Adrenal gland (tissue), 12 donors: ENCODE data around the gene SLC16A11. TPM values are rescaled to one million over a fixed set of nuclear protein-coding genes. Genes with fewer than 3 reads are reported as not detected.

Source experiments
- DNase-seq, 7 donors: peaks; one replicate each; pipeline ENCODE4 v3.0.0-alpha.2; 2019 to 2020
- H3K27ac ChIP-seq, 5 donors: fragments of 200-600 bp; sonication (generic) in 4 of 5; 1 replicate in 3 of 5; 2 replicates in 2 of 5; pipeline versions ENCODE4 v1.5.1 to v1.8.0; 2016 to 2020; ENCODE audit warnings: mild to moderate bottlenecking in 1 of 5
- H3K27me3 ChIP-seq: fragments of 200-600 bp; 2 replicates; pipeline ENCODE4 v1.8.0; 2021
- H3K36me3 ChIP-seq, 2 donors: fragments of 200-600 bp; replicated peaks in 1 of 2; 1 replicate in 1 of 2; 2 replicates in 1 of 2; pipeline versions ENCODE4 v1.5.1 to v1.8.0; 2018 to 2022
- H3K4me1 ChIP-seq, 2 donors: fragments of 200-600 bp; replicated peaks in 1 of 2; 1 replicate in 1 of 2; 2 replicates in 1 of 2; pipeline versions ENCODE4 v1.5.1 to v1.8.0; 2018 to 2021
- H3K4me3 ChIP-seq, 4 donors: fragments of 200-600 bp; sonication (generic) in 3 of 4; one replicate each; pipeline ENCODE4 v1.5.1; 2016 to 2018
- H3K9me3 ChIP-seq, 3 donors: fragments of 200-600 bp; sonication (generic) in 1 of 3; replicated peaks in 1 of 3; 1 replicate in 2 of 3; 2 replicates in 1 of 3; pipeline versions ENCODE4 v1.5.1 to v1.8.0; 2016 to 2021
- POLR2A ChIP-seq, 2 donors: fragments of 450-650 bp; IDR thresholded peaks; one replicate each; pipeline ENCODE4 v1.6.1; 2017; ENCODE audit warnings: antibody characterized with exemption in 2 of 2, mild to moderate bottlenecking in 2 of 2, moderate library complexity in 1 of 2
- WGBS, 4 donors: extraction: QIAGEN DNeasy Blood & Tissue Kit in 2 of 4; methylation state at CpG; one replicate each; pipeline versions ENCODE4 v1.1.5 to v1.1.7; 2013 to 2017; 5-methylcytosine and 5-hydroxymethylcytosine counted together
- intact Hi-C, 2 donors: fragments of 100-400 bp; cut with DNase I; formaldehyde crosslinking; loops; one replicate each; pipeline versions ENCODE4 v1.14.1 to v1.15.0; 2022 to 2023
- polyA plus RNA-seq, 3 donors: library from polyadenylated mRNA; stranded (reverse); fragments of 200-250 nt in 2 of 3; fragments of 350-450 nt in 1 of 3; fragmentation: Illumina TruSeq in 1 of 3; extraction: RNeasy Lipid Tissue Mini Kit (QIAGEN cat#74804) in 1 of 3; gene quantifications; one replicate each; pipeline ENCODE4 v1.2.3, GENCODE V29; 2013 to 2014
- total RNA-seq, 9 donors: library from RNA; depleted of rRNA in 4 of 9; stranded (reverse); fragments of >200 nt in 4 of 9; fragments of 120-200 nt in 1 of 9; fragmentation: NEBNext Ultra II Directional in 1 of 9; extraction: Animal tissue kit (Norgen Biotek cat#: 25700) in 1 of 9; gene quantifications; one replicate each; pipeline versions ENCODE4 v1.1.0 to v1.2.4, GENCODE V29; 2013 to 2023
- TF ChIP-seq, protein P1 (sequence below), 6 experiments: fragments of 450-650 bp in 4 of 6; fragments of 200-600 bp in 2 of 6; sonication (generic) in 1 of 6; IDR thresholded peaks; 1 replicate in 5 of 6; 2 replicates in 1 of 6; pipeline versions ENCODE4 v1.5.1 to v1.8.0; 2016 to 2021; ENCODE audit warnings: antibody characterized with exemption in 6 of 6, mild to moderate bottlenecking in 2 of 6, moderate library complexity in 1 of 6
- donor health status: healthy with polysubstance abuse.
- donor health status: Bipolar disorder and iron deficiency.
- donor health status: DM: yes; HTN: yes; CAD: no.
- donor health status: DM: no; HTN: no; CAD: no.
- donor health status: DM: no; HTN: no; CAD: no.
- donor health status: DM: yes; HTN: yes; CAD: no.

The SLC16A11 gene
- total and polyA plus RNA-seq, 12 donors = 0.18 to 3.0 (median 0.69) TPM; not detected in 3

DNA sequence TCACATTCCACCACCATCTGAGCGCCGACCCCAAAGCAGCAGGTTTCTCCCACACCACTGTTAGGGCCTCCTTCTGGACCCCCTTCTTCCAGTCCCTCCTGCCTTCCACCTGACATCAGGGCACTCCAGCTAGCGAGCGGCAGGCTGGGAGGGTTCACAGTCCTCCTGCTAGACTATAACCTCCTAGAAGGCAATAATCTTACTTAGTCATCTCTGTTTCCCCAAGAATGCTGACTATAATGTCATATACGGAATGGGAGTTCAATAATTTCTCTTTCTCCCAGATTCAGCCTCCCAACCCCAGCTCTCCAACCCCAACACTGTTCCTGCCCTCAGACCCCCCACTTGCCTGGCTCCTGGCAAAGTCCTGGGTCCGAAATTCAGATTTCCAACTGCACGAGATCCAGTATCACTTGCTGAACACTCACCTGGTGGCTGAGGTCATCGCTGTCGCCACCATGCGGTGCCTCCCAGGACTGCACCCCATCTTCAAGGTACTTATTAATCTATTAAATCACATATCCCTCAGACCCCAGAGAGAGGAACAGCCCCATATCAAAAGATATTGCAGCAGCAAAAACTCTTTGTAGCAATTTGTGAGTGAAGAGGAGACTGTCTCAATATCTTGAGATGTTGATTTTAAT, 42.5 kb downstream of the SLC16A11 start:
- peak in 2 of 7 donors; percentile 45 to 67 for DNase-seq
- Histone ChIP-seq H3K36me3 (peaks cover 0 to 38% of the 10 kb centered on the region in 2 donors), H3K4me3 (no peak overlapping the region), H3K27me3 (no peaks in the 10 kb centered on the region), H3K4me1 (no peaks in the 10 kb centered on the region), H3K9me3 (no peaks in the 10 kb centered on the region), H3K27ac (no peak overlapping the region)
- intact Hi-C loops = loop anchor here (10.0 kb wide), 1 partner anchor 337 kb away; no protein-coding TSS in a partner anchor
- TF ChIP-seq POLR2A (IDR thresholded peaks at IDR 0.05) = no peak
- TF ChIP-seq, protein P1, sequence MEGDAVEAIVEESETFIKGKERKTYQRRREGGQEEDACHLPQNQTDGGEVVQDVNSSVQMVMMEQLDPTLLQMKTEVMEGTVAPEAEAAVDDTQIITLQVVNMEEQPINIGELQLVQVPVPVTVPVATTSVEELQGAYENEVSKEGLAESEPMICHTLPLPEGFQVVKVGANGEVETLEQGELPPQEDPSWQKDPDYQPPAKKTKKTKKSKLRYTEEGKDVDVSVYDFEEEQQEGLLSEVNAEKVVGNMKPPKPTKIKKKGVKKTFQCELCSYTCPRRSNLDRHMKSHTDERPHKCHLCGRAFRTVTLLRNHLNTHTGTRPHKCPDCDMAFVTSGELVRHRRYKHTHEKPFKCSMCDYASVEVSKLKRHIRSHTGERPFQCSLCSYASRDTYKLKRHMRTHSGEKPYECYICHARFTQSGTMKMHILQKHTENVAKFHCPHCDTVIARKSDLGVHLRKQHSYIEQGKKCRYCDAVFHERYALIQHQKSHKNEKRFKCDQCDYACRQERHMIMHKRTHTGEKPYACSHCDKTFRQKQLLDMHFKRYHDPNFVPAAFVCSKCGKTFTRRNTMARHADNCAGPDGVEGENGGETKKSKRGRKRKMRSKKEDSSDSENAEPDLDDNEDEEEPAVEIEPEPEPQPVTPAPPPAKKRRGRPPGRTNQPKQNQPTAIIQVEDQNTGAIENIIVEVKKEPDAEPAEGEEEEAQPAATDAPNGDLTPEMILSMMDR (IDR thresholded peaks at IDR 0.05) = peak in 5 of 6 experiments; percentile 26 to 41 (median 37)
- 69 to 76% (median 74%) methylated on average over 10 of the region's 10 CpGs for WGBS, 4 donors

DNA sequence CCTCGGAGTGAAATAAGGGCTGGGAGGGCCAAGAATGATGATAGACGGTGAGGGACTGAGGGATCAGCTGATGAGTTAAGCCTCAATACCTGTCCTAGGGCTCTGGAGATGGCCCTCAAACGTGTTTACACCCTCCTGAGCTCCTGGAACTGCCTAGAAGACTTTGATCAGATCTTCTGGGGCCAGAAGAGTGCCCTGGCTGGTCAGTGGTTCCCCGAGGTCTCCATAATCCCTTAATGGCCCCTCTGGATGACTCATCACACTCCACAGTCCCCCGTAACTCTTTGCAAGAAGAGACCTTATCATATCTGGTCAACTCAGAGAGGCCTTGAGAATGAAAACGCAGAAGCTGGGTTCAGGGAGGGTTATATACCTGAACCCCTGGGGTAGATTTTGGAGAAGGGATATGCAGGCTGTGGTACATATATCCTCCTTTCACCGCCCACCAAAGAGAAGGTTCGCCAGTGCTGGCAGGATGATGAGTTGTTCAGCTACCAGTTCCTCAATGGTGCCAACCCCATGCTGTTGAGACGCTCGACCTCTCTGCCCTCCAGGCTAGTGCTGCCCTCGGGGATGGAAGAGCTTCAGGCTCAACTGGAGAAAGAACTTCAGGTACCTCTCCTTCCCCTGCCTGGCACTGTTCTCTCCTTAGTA, 44.9 kb downstream of the SLC16A11 start:
- no peaks in the 10 kb centered on the region for H3K9me3 ChIP-seq
- WGBS, 4 donors = 77 to 89% (median 84%) methylated on average over 10 to 11 of the region's 11 CpGs

DNA sequence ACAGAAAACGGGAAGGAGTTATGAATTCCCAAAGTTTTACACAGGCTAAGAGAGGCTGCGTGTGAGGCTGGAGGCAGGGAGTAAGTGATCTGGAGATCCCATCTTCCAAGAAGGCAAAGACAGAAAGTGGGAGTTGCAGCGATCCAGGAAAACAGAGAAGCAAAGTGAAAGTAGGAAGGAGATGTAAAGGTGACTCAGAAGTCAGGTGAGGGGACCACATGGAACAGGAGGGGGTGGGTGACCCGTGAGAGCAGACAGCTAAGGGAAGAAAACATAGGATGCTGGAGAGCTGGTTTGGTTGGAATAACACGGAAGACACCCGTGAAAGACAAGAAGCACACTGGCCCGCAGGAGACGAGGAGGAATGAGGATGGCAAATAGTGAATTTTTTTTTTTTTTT, 46.7 kb downstream of the SLC16A11 start:
- no peak for DNase-seq
- intact Hi-C loops = no loop called here
- peaks cover 0 to 27% of the 10 kb centered on the region in 2 donors for H3K36me3 ChIP-seq
- no peak overlapping the region for H3K27ac ChIP-seq
- TF ChIP-seq POLR2A (IDR thresholded peaks at IDR 0.05) = no peak
- TF ChIP-seq, protein P1 (IDR thresholded peaks at IDR 0.05) = no peak
- WGBS, 4 donors = 82 to 96% (median 91%) methylated on average over 8 of the region's 8 CpGs
- no peak overlapping the region for H3K4me3 ChIP-seq
- no peaks in the 10 kb centered on the region for H3K27me3 ChIP-seq
- peaks cover 0 to 8% of the 10 kb centered on the region in 2 donors for H3K4me1 ChIP-seq
- no peaks in the 10 kb centered on the region for H3K9me3 ChIP-seq

More for the DNA sequence above, 44.9 kb downstream of the SLC16A11 start:
- Histone ChIP-seq H3K36me3 (peaks cover 0 to 38% of the 10 kb centered on the region in 2 donors), H3K27ac (no peak overlapping the region), H3K27me3 (no peaks in the 10 kb centered on the region), H3K4me3 (no peak overlapping the region), H3K4me1 (peaks cover 0 to 8% of the 10 kb centered on the region in 2 donors)
- no peak for TF ChIP-seq POLR2A (IDR thresholded peaks at IDR 0.05)
- TF ChIP-seq, protein P1 (IDR thresholded peaks at IDR 0.05) = no peak
- no peak for DNase-seq
- intact Hi-C loops = no loop called here

DNA sequence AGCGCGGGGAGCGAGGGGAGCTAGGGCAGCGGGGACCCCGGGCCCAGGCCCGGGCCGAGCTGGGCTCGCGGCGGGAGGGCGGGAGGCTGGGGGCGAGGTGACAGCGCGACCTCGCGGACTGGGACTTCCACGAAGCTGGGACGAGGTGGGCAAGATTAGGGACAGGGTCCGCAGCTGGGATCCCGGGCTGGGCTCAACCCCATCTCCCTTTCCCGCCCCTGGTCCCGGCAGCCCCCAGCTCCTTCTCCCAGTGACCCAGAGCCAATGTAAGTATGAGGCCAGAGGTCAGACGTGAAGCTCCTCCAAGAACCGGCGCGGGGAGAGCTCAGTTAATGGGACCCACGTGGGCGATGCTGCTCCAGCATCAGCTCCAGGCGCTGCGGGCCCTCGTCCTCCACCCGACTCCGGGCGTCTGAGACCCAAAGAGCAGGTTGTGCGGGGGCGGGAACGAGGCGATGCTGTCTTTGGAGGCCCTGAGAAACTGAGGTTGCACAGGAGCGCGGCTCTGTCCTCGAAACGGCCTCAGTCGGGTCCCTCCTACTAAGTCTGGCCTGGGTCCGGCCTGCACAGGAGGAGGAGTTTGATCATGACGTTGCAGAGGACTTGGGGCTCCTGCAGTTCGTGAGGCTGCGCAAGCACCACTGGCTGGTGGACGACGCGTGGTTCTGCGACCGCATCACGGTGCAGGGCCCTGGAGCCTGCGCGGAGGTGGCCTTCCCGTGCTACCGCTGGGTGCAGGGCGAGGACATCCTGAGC, 47.5 kb downstream of the SLC16A11 start:
- H3K4me3 ChIP-seq = peak overlapping the region in 1 of 4 donors; percentile 43
- intact Hi-C loops = no loop called here

More for the DNA sequence above, 47.5 kb downstream of the SLC16A11 start:
- Histone ChIP-seq H3K4me1 (peaks cover 0 to 8% of the 10 kb centered on the region in 2 donors), H3K9me3 (no peaks in the 10 kb centered on the region), H3K36me3 (peaks cover 0 to 20% of the 10 kb centered on the region in 2 donors), H3K27me3 (no peaks in the 10 kb centered on the region), H3K27ac (no peak overlapping the region)
- no peak for TF ChIP-seq POLR2A (IDR thresholded peaks at IDR 0.05)
- TF ChIP-seq, protein P1 (IDR thresholded peaks at IDR 0.05) = no peak
- 62 to 86% (median 64%) methylated on average over 12 to 58 of the region's 58 CpGs for WGBS, 4 donors
- DNase-seq = no peak
